DND-41 (cell line): Measurements from ENCODE around the gene STARD8.

Experiments used
- CTCF ChIP-seq: IDR thresholded peaks from 2 replicates; pipeline ENCODE4 v1.5.1; 2012; ENCODE audit warnings: borderline replicate concordance, low read length, moderate library complexity, mild to moderate bottlenecking; ENCODE audit not compliant: poor library complexity, severe bottlenecking; ENCODE audit errors: extremely low read depth
- EZH2 ChIP-seq: IDR thresholded peaks from 3 replicates; pipeline ENCODE4 v1.6.1; 2012; ENCODE audit warnings: borderline replicate concordance, low read depth, mild to moderate bottlenecking, moderate library complexity, low read length, inconsistent platforms; ENCODE audit not compliant: severe bottlenecking

- no peak for TF ChIP-seq CTCF
- TF ChIP-seq EZH2 = no peak
Measured at GRCh38 chrX:68627986-68628385, 19.5 kb upstream of the STARD8 start.
